Large intestine (tissue), 3 donors: ENCODE data around the gene AIFM2. TPM values are rescaled to one million over a fixed set of nuclear protein-coding genes. Genes with fewer than 3 reads are reported as not detected.
"Not testable (repeated sequence)": the region's sequence is repeated elsewhere in the genome, so short reads cannot be mapped to it uniquely, and the experiment has no call there.

Experiments
- DNase-seq, 2 donors: peaks; one replicate each; pipeline versions ENCODE4 v3.0.0 to v3.0.0-alpha.2; 2013
- H3K27ac ChIP-seq: one replicate; pipeline ENCODE4 v1.5.1; 2013; ENCODE audit warnings: low read length
- H3K27me3 ChIP-seq: 2 replicates; pipeline ENCODE4 v1.6.1; 2013; ENCODE audit warnings: low read length; ENCODE audit not compliant: control insufficient read depth, insufficient read depth
- H3K36me3 ChIP-seq: 2 replicates; pipeline ENCODE4 v1.6.1; 2013; ENCODE audit warnings: low read length; ENCODE audit not compliant: control insufficient read depth, insufficient read depth
- H3K4me1 ChIP-seq: one replicate; pipeline ENCODE4 v1.6.1; 2013; ENCODE audit warnings: low read length; ENCODE audit not compliant: control insufficient read depth, insufficient read depth
- H3K4me3 ChIP-seq: one replicate; pipeline ENCODE4 v1.5.1; 2013; ENCODE audit warnings: low read length
- H3K9me3 ChIP-seq: one replicate; pipeline ENCODE4 v1.6.1; 2013; ENCODE audit warnings: mild to moderate bottlenecking, low read depth, low read length, moderate library complexity; ENCODE audit not compliant: control insufficient read depth
- WGBS: methylation state at CpG from one replicate; pipeline ENCODE4 v1.1.5; 2013; ENCODE audit warnings: low lambda C conversion rate; ENCODE audit not compliant: insufficient coverage; 5-methylcytosine and 5-hydroxymethylcytosine counted together
- polyA plus RNA-seq: library from polyadenylated mRNA; unstranded; fragments of 120-200 nt; gene quantifications from one replicate; pipeline ENCODE4 v1.2.1, GENCODE V29; 2013

Gene AIFM2
- polyA plus RNA-seq, 1 donor: 4.5 TPM

DNA sequence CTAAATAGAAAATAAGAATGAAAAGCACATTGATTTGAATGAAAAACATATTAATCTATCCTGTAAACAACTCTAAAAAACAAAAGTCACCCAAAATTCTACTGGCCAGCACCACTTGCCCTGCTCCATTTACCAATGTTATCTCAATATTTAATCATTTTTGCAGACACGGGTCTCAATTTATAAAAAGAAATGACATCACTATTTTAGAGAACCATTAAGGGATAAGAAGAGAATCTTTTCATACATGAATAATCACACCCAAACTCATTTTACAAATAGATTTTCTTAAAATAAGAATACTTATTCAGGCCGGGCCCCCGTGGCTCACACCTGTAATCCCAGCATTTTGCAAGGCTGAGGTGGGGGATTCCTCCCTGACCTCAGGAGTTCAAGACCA lies 33.8 kb upstream of the AIFM2 start:
- H3K4me1 ChIP-seq: peaks cover 3% of the 10 kb centered on the region
- H3K4me3 ChIP-seq: no peak overlapping the region
- DNase-seq: no peak
- H3K9me3 ChIP-seq: no peaks in the 10 kb centered on the region
- no peaks in the 10 kb centered on the region for H3K27me3 ChIP-seq
- peaks cover 27% of the 10 kb centered on the region for H3K36me3 ChIP-seq
- H3K27ac ChIP-seq: no peak overlapping the region
- WGBS: no CpG with 5 or more reads among the region's 3 CpGs

DNA sequence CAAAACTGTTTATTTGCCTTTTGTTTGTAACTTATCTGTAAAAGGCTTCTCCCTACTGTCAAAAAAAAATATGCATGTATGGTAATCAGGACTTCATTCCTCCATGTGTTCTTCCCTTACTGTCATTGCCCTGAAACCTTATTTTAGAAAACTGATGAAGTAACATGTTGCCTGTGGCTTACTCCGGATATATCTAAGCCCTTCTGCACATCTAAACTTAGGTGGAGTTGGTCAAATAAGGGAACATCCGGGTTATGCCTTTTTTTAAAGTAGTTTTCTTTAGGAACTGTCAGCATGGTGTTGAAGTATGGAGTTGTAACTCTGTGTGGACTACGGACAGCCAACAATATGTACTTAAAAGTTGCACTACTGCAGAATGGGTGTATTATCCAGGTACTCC lies 31.5 kb upstream of the AIFM2 start:
- H3K27me3 ChIP-seq: no peaks in the 10 kb centered on the region
- DNase-seq: no peak
- WGBS: 93% methylated on average over 2 of the region's 3 CpGs
- no peak overlapping the region for H3K4me3 ChIP-seq
- H3K36me3 ChIP-seq: peaks cover 37% of the 10 kb centered on the region
- no peak overlapping the region for H3K27ac ChIP-seq
- no peaks in the 10 kb centered on the region for H3K9me3 ChIP-seq
- peaks cover 3% of the 10 kb centered on the region for H3K4me1 ChIP-seq

DNA sequence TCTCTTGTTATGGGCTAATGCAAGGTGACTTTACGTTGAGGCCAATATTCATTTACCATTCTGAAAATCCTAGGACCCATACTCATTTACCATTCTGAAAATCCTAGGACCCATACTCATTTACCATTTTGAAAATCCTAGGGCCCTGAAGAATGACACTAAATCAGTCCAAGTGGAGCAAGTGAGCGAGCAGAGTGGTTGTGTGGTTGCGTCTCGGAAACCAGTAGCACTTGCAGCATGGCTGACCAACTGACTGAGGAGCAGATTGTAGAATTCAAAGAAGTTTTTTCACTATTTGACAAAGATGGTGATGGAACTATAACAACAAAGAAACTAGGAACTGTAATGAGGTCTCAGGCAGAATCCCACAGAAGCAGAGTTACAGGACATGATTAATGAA lies 30.8 kb upstream of the AIFM2 start:
- H3K27ac ChIP-seq: no peak overlapping the region
- no peaks in the 10 kb centered on the region for H3K9me3 ChIP-seq
- H3K36me3 ChIP-seq: peaks cover 38% of the 10 kb centered on the region
- no peaks in the 10 kb centered on the region for H3K27me3 ChIP-seq
- DNase-seq: no peak
- no peaks in the 10 kb centered on the region for H3K4me1 ChIP-seq
- WGBS: no CpG with 5 or more reads among the region's 4 CpGs
- H3K4me3 ChIP-seq: no peak overlapping the region

DNA sequence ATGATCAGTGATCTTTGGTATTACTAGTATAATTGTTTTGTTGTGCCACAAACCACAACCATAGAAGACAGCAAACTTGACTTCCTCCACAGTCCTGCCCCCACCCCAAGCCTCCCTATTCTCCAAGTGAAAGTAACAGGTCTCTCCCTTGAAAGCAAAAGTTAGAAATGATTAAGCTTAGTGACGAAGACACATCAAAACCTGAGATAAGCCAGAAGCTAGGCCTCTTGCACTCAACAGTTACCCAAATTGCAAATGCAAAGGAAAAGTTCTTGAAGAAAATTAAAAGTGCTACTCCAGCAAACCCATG lies 30.2 kb upstream of the AIFM2 start:
- no peak for DNase-seq
- 29% methylated on average over 1 of the region's 1 CpG for WGBS
- H3K36me3 ChIP-seq: peaks cover 42% of the 10 kb centered on the region
- H3K27me3 ChIP-seq: no peaks in the 10 kb centered on the region
- H3K4me1 ChIP-seq: no peaks in the 10 kb centered on the region
- no peak overlapping the region for H3K27ac ChIP-seq
- no peak overlapping the region for H3K4me3 ChIP-seq
- no peaks in the 10 kb centered on the region for H3K9me3 ChIP-seq

DNA sequence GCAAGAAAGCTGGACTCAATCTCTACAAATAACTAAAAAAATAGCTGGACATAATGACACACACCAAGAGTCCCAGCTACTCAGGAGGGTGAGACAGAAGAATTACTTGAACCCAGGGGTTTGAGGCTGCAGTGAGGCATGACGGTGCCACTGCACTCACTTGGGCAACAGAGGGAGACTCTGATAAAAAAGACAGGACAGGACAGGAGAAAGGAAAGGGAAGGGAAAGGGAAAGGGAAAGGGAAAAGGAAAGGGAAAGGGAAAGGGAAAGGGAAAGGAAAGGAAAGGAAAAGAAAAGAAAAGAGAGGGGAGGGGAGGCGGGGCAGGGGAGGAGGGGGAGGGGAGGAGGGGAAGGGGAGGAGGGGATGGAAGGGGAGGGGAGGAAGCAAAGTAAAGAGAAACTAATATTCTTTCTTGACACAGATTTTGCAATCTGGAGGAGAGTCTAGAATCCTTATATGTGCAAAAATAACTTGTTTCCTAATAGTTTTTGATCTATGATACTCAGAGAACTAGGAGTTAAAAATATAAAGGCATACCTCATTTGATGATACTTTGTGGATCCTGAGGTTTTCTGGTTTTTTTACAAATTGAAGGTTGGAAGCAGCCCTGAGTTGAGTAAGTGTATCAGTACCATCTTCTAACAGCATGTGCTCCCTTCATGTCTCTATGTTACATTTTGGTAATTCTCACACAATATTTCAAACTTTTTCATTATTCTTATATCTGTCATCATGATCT lies 29.7 kb upstream of the AIFM2 start:
- H3K36me3 ChIP-seq: peaks cover 45% of the 10 kb centered on the region
- WGBS: 79% methylated on average over 1 of the region's 2 CpGs
- H3K27me3 ChIP-seq: no peaks in the 10 kb centered on the region
- H3K27ac ChIP-seq: no peak overlapping the region
- no peak for DNase-seq
- no peaks in the 10 kb centered on the region for H3K9me3 ChIP-seq
- no peak overlapping the region for H3K4me3 ChIP-seq
- H3K4me1 ChIP-seq: no peaks in the 10 kb centered on the region

DNA sequence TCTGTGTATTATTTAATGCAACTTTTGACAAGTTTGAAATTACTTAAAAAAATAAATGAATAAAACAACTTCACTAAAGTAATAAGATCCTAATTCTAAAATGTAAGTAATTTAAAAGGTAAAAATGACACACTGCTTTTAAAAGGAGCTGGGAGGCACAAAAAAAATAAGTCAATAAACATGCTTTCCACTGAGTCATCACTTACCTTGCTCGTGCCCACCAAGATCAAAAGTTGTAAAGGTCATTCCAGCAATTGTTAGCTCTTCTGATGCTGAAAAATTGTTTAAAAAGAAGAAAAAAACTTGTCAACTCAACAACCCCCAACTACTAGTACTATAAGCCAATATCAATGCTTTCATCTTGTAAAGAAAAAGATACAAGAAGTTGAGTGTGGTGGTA lies 28.2 kb upstream of the AIFM2 start:
- no peak for DNase-seq
- Histone ChIP-seq H3K4me1 (peaks cover 5% of the 10 kb centered on the region), H3K4me3 (no peak overlapping the region), H3K9me3 (no peaks in the 10 kb centered on the region), H3K36me3 (peaks cover 48% of the 10 kb centered on the region), H3K27ac (no peak overlapping the region), H3K27me3 (no peaks in the 10 kb centered on the region)
- no CpG with 5 or more reads among the region's 1 CpG for WGBS

DNA sequence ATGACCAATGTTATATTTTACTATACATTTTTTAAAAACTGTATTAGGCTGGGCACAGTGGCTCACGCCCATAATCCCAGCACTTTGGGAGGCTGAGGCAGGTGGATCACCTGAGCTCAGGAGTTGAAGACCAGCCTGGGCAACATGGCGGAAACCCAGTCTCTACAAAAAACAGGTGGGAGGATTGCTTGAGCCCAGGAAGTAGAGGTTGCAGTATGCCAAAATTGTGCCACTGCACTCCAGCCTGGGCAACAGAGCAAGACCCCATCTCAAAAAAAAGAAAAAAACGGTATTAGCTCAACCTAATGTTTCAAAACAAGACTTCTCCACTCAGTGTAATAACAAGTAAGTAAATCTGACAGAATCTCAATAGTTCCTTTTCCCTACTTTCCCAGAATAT lies 26.7 kb upstream of the AIFM2 start:
- Histone ChIP-seq H3K4me1 (peaks cover 14% of the 10 kb centered on the region), H3K36me3 (peaks cover 47% of the 10 kb centered on the region)
- H3K9me3 ChIP-seq, H3K27ac ChIP-seq, H3K4me3 ChIP-seq, H3K27me3 ChIP-seq, DNase-seq: not testable (repeated sequence)
- 100% methylated on average over 1 of the region's 3 CpGs for WGBS

DNA sequence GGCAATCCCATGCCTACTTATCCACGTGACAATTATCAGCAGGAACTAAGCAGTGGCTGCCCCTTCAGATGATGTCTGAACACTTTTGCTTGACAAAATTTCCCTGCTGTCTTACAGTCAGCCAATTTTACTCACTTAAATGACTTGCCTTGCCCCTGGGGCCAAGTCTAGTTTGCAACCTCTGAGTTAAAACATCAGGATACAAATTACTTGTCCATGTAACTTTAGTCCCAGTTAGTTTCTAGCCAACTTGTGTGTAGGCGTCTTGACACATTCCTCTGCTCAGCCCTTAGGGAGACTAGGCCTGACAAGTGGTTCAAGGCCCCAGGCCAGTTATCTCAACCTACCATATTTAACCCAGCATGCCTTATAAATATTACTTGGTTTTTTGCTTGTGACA lies 25.5 kb upstream of the AIFM2 start:
- WGBS: 100% methylated on average over 1 of the region's 2 CpGs
- Histone ChIP-seq H3K27ac (no peak overlapping the region), H3K9me3 (no peaks in the 10 kb centered on the region), H3K4me3 (no peak overlapping the region), H3K4me1 (peaks cover 14% of the 10 kb centered on the region), H3K27me3 (no peaks in the 10 kb centered on the region), H3K36me3 (peaks cover 54% of the 10 kb centered on the region)
- DNase-seq: no peak

DNA sequence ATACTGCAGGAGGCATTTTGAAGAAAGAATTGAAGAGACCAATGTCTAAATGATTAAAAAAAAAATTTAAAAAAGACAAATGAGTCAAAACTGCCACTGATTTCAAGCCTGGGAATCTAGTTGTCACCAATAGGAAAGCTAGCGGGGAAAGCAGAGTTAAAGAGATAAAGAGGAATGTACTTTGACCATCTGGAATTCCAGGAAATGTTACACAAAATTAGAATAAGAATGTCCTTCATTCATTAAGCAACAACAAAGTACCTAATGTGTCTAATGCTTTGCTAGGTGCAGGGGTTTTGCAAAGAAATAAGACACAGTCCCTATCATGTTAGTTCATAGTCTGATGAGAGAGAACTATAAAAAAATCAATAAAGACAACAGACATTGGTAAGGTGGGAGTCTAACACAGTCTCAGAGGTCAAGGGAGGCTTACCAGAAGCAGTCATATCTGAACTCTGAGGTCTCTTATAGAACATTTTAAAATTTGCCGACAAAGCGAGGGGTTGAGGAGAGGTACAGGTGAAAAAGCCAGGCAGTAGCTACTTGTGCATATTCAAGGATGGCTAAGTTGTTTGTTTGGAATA lies 22.7 kb upstream of the AIFM2 start:
- 43% methylated on average over 3 of the region's 3 CpGs for WGBS
- H3K27me3 ChIP-seq: no peaks in the 10 kb centered on the region
- no peaks in the 10 kb centered on the region for H3K9me3 ChIP-seq
- no peak overlapping the region for H3K4me3 ChIP-seq
- H3K36me3 ChIP-seq: peaks cover 69% of the 10 kb centered on the region
- H3K27ac ChIP-seq: no peak overlapping the region
- peaks cover 14% of the 10 kb centered on the region for H3K4me1 ChIP-seq
- peak in 1 of 2 donors; percentile 61 for DNase-seq

DNA sequence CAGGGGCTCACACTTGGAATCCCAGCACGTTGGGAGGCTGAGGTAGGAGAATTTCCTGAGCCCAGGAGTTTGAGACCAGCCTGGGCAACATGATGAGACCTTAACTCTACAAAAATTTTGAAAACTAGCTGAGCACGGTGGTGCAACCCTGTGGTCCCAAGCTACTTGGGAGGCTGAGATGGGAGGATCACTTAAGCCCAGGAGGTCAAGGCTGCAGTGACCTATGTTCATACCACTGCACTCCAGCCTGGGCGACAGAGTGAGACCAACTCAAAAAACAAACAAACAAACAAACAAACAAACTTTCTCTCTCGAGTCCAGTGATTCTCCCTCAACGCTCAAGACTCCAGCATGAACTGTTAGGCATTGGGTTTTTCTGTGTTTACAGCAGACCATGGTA lies 15.9 kb upstream of the AIFM2 start:
- Histone ChIP-seq H3K4me1 (peaks cover 16% of the 10 kb centered on the region), H3K4me3 (no peak overlapping the region), H3K36me3 (peaks cover 38% of the 10 kb centered on the region), H3K9me3 (no peaks in the 10 kb centered on the region), H3K27me3 (no peaks in the 10 kb centered on the region), H3K27ac (no peak overlapping the region)
- no peak for DNase-seq
- 60% methylated on average over 1 of the region's 5 CpGs for WGBS

DNA sequence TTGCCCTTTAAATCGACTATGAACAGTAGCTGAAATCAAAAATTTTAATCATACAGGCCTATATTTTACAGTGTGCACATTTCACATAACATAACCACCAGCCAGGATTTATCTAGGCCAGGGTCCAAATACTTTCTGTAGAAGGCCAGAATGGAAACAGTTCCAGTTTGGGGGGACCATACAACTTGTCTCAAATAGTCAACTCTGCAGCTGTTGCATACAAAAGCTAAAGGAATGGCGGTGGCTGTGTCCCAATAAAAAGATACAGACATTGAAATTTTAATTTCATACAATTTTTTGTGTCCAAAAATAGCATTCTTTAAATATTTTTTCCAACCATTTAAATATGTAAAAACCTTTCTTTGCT lies 14.6 kb upstream of the AIFM2 start:
- H3K4me3 ChIP-seq: peak overlapping the region; percentile 69
- peak overlapping the region; percentile 76 for H3K27ac ChIP-seq
- H3K36me3 ChIP-seq: peaks cover 27% of the 10 kb centered on the region
- H3K4me1 ChIP-seq: peaks cover 16% of the 10 kb centered on the region
- H3K9me3 ChIP-seq: no peaks in the 10 kb centered on the region
- no CpG with 5 or more reads among the region's 2 CpGs for WGBS
- no peaks in the 10 kb centered on the region for H3K27me3 ChIP-seq
- DNase-seq: no peak
